Esophagus squamous epithelium (tissue), 5 donors: Measurements from ENCODE around the gene MB. TPM values are rescaled to one million over a fixed set of nuclear protein-coding genes. Genes with fewer than 3 reads are reported as not detected.

Source experiments
- DNase-seq: peaks from one replicate; lab custom pipeline; 2025; lab: John Stamatoyannopoulos, UW
- H3K27ac ChIP-seq, 4 donors: fragments of 200-600 bp; sonication (generic); one replicate each; pipeline ENCODE4 v1.5.1; 2016 to 2019; ENCODE audit warnings: mild to moderate bottlenecking in 1 of 4
- H3K27me3 ChIP-seq, 4 donors: fragments of 200-600 bp; sonication (generic); 1 replicate in 3 of 4; 2 replicates in 1 of 4; pipeline versions ENCODE4 v1.5.1 to v1.6.0; 2017 to 2021; ENCODE audit warnings: antibody characterized with exemption in 1 of 4
- H3K36me3 ChIP-seq, 3 donors: fragments of 200-600 bp; sonication (generic); one replicate each; pipeline ENCODE4 v1.5.1; 2016 to 2019
- H3K4me1 ChIP-seq, 3 donors: fragments of 200-600 bp; sonication (generic); one replicate each; pipeline ENCODE4 v1.5.1; 2017 to 2019
- H3K4me3 ChIP-seq, 4 donors: fragments of 200-600 bp; sonication (generic); 1 replicate in 3 of 4; 2 replicates in 1 of 4; pipeline ENCODE4 v1.5.1; 2016 to 2019; ENCODE audit warnings: mild to moderate bottlenecking in 2 of 4, moderate library complexity in 1 of 4
- H3K9me3 ChIP-seq, 3 donors: fragments of 200-600 bp; sonication (generic); one replicate each; pipeline ENCODE4 v1.5.1; 2016 to 2019
- CTCF ChIP-seq, 6 experiments: fragments of 450-650 bp in 4 of 6; fragments of 200-600 bp in 2 of 6; sonication (generic) in 2 of 6; IDR thresholded peaks; one replicate each; pipeline ENCODE4 v1.5.1; 2016 to 2019; ENCODE audit warnings: antibody characterized with exemption in 6 of 6, mild to moderate bottlenecking in 4 of 6, moderate library complexity in 4 of 6
- POLR2A ChIP-seq, 4 donors: fragments of 450-650 bp; IDR thresholded peaks; one replicate each; pipeline ENCODE4 v1.6.1; 2017; ENCODE audit warnings: antibody characterized with exemption in 4 of 4, mild to moderate bottlenecking in 4 of 4, moderate library complexity in 3 of 4
- WGBS, 2 donors: methylation state at CpG; one replicate each; pipeline ENCODE4 v1.1.5; 2018; 5-methylcytosine and 5-hydroxymethylcytosine counted together
- intact Hi-C: fragments of 100-400 bp; cut with DNase I; formaldehyde crosslinking; loops from one replicate; pipeline ENCODE4 v1.15.0; 2022
- total RNA-seq, 4 donors: library from RNA; depleted of rRNA; stranded (reverse); fragments of >200 nt; gene quantifications; one replicate each; pipeline ENCODE4 v1.1.0, GENCODE V29; 2016
- donor health status: DM: yes; HTN: yes; CAD: no.

The MB gene
- total RNA-seq, 4 donors from 2014 or later, result 0.44 to 11.8 (median 5.4) TPM; not detected in 1

- Histone ChIP-seq H3K36me3 (no peaks in the 10 kb centered on the region), H3K27me3 (no peaks in the 10 kb centered on the region), H3K4me1 (peaks cover 15 to 54% (median 24%) of the 10 kb centered on the region in 3 donors), H3K9me3 (no peaks in the 10 kb centered on the region), H3K4me3 (no peak overlapping the region), H3K27ac (peak overlapping the region in 1 of 4 donors; percentile 56)
- WGBS, 2 donors, result 62 to 79% methylated on average over 4 of the region's 7 CpGs
- TF ChIP-seq CTCF (IDR thresholded peaks at IDR 0.05), result no peak
- TF ChIP-seq POLR2A (IDR thresholded peaks at IDR 0.05), result no peak
- DNase-seq, result no peak
- intact Hi-C loops, result loop anchor here (5.0 kb wide), 1 partner anchor 286 kb away; no protein-coding TSS in a partner anchor
These were observed 24.5 kb upstream of the MB start for GRCh38 chr22:35641494-35642120.

- Histone ChIP-seq H3K27me3 (no peaks in the 10 kb centered on the region), H3K36me3 (no peaks in the 10 kb centered on the region), H3K27ac (peak overlapping the region; percentile 63 to 88 (median 85)), H3K4me1 (peaks cover 15 to 42% (median 21%) of the 10 kb centered on the region in 3 donors), H3K4me3 (no peak overlapping the region), H3K9me3 (no peaks in the 10 kb centered on the region)
- no peak for DNase-seq
- intact Hi-C loops, result no loop called here
- no peak for TF ChIP-seq CTCF (IDR thresholded peaks at IDR 0.05)
- TF ChIP-seq POLR2A (IDR thresholded peaks at IDR 0.05), result no peak
- WGBS, 2 donors, result 46 to 49% methylated on average over 8 to 9 of the region's 13 CpGs
These were observed 21.3 kb upstream of the MB start for GRCh38 chr22:35638410-35638809.

DNA sequence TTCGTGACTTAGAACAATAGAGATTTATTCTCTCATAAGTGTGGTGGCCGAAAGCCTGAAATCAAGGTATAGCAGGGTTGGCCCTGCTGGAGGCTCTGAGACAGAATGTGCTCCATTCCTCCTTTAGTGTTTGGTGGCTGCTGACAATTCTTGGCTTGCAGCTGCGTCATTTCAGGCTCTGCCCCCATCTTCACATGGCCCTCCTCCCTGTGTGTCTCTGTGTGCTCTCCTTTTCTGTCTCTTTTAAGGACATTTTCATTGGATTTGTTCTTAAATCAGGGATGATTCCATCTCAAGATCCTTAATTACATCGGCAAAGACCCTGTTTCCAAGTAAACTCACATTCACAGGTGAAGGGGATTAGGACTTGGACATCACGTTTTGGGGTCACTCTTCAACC lies 20.9 kb upstream of the MB start:
- 59 to 77% methylated on average over 4 to 5 of the region's 5 CpGs for WGBS, 2 donors
- H3K4me3 ChIP-seq, result no peak overlapping the region
- peak overlapping the region; percentile 63 to 88 (median 85) for H3K27ac ChIP-seq
- H3K27me3 ChIP-seq, result no peaks in the 10 kb centered on the region
- TF ChIP-seq CTCF (IDR thresholded peaks at IDR 0.05) (no peak), POLR2A (IDR thresholded peaks at IDR 0.05) (no peak)
- H3K9me3 ChIP-seq, result no peaks in the 10 kb centered on the region
- H3K36me3 ChIP-seq, result no peaks in the 10 kb centered on the region
- intact Hi-C loops, result no loop called here
- peaks cover 15 to 40% (median 21%) of the 10 kb centered on the region in 3 donors for H3K4me1 ChIP-seq
- DNase-seq, result no peak

DNA sequence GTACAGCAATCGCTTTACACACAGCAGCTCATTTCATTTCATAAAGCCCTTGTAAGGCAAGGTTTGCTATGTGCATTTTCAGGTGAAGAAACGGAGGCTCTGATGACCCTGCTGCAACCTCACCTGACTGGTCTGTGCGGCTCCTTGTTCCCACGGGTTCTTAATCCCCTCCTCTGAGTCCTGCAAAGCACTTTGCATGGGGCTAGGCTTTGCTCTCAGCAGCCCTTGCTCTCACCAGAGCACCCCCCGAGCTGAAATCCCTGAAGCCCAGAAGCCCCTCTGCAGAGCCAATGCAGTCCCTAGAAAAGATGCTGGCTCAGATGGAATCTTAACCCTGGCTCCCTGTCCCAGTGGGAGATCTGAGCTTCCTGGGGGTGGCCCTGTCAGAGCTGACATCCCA lies 20.1 kb upstream of the MB start:
- H3K4me3 ChIP-seq, result no peak overlapping the region
- TF ChIP-seq CTCF (IDR thresholded peaks at IDR 0.05) (no peak), POLR2A (IDR thresholded peaks at IDR 0.05) (no peak)
- no peaks in the 10 kb centered on the region for H3K36me3 ChIP-seq
- intact Hi-C loops, result no loop called here
- H3K9me3 ChIP-seq, result no peaks in the 10 kb centered on the region
- no peaks in the 10 kb centered on the region for H3K27me3 ChIP-seq
- peaks cover 11 to 33% (median 18%) of the 10 kb centered on the region in 3 donors for H3K4me1 ChIP-seq
- peak overlapping the region in 3 of 4 donors; percentile 84 to 88 (median 86) for H3K27ac ChIP-seq
- DNase-seq, result no peak
- WGBS, 2 donors, result 50 to 80% methylated on average over 2 to 3 of the region's 5 CpGs

- WGBS, 2 donors, result 65 to 76% methylated on average over 3 of the region's 3 CpGs
- H3K9me3 ChIP-seq, result no peaks in the 10 kb centered on the region
- DNase-seq, result no peak
- peaks cover 11 to 31% (median 16%) of the 10 kb centered on the region in 3 donors for H3K4me1 ChIP-seq
- H3K36me3 ChIP-seq, result no peaks in the 10 kb centered on the region
- H3K4me3 ChIP-seq, result no peak overlapping the region
- no peak overlapping the region for H3K27ac ChIP-seq
- intact Hi-C loops, result no loop called here
- no peak for TF ChIP-seq POLR2A (IDR thresholded peaks at IDR 0.05)
- TF ChIP-seq CTCF (IDR thresholded peaks at IDR 0.05), result no peak
- H3K27me3 ChIP-seq, result no peaks in the 10 kb centered on the region
These were observed 17.9 kb upstream of the MB start for GRCh38 chr22:35634943-35635540.
